OCI-LY1 (cell line): Measurements from ENCODE around the gene SMARCAD1.
A peak's percentile ranks its signal among the peaks of the same experiment; 100 is the strongest.

Experiments
- H2AFZ ChIP-seq: fragments of 200-600 bp; sonication (generic), shearing (Covaris generic); 2 replicates; pipeline ENCODE4 v1.6.0; 2014; ENCODE audit warnings: antibody characterized with exemption, mild to moderate bottlenecking, low read length
- H3F3A ChIP-seq: fragments of 200-600 bp; sonication (generic), shearing (Covaris generic); 2 replicates; pipeline ENCODE4 v1.6.0; 2014; ENCODE audit warnings: mild to moderate bottlenecking, antibody characterized with exemption, low read length, moderate library complexity; ENCODE audit not compliant: insufficient read depth
- H3K27ac ChIP-seq: fragments of 200-600 bp; sonication (generic); 2 replicates; pipeline ENCODE4 v1.5.1; 2014; ENCODE audit warnings: low read length, mixed run types, mild to moderate bottlenecking, low read depth; ENCODE audit not compliant: poor library complexity, severe bottlenecking
- H3K27me3 ChIP-seq: fragments of 200-600 bp; sonication (generic); 2 replicates; pipeline ENCODE4 v1.6.0; 2014; ENCODE audit warnings: antibody characterized with exemption, mild to moderate bottlenecking, low read length, moderate library complexity; ENCODE audit not compliant: insufficient read depth
- H3K36me3 ChIP-seq: fragments of 200-600 bp; sonication (generic); 2 replicates; pipeline ENCODE4 v1.6.1; 2014; ENCODE audit warnings: mild to moderate bottlenecking, antibody characterized with exemption, low read length, moderate library complexity, mixed read lengths; ENCODE audit not compliant: insufficient read depth
- H3K4me1 ChIP-seq: fragments of 200-600 bp; sonication (generic); 2 replicates; pipeline ENCODE4 v1.5.1; 2014; ENCODE audit warnings: mild to moderate bottlenecking, low read length, moderate library complexity; ENCODE audit not compliant: insufficient read depth, severe bottlenecking
- H3K4me2 ChIP-seq: fragments of 200-600 bp; sonication (generic), shearing (Covaris generic); 2 replicates; pipeline ENCODE4 v1.6.1; 2014; ENCODE audit warnings: low read length
- H3K4me3 ChIP-seq: fragments of 200-600 bp; sonication (generic); 2 replicates; pipeline ENCODE4 v1.5.1; 2014; ENCODE audit warnings: low read length, low read depth, mild to moderate bottlenecking, mixed read lengths; ENCODE audit not compliant: poor library complexity, severe bottlenecking
- H3K79me2 ChIP-seq: fragments of 200-600 bp; shearing (Covaris generic); 2 replicates; pipeline ENCODE4 v1.6.1; 2016; ENCODE audit warnings: mixed run types, low read length, mixed read lengths; ENCODE audit not compliant: insufficient read depth
- H3K9ac ChIP-seq: fragments of 200-600 bp; sonication (generic), shearing (Covaris generic); 2 replicates; pipeline ENCODE4 v1.6.1; 2014; ENCODE audit warnings: mild to moderate bottlenecking, low read length, mixed read lengths
- H3K9me2 ChIP-seq: fragments of 200-600 bp; sonication (generic), shearing (Covaris generic); 2 replicates; pipeline ENCODE4 v1.6.1; 2014; ENCODE audit warnings: low read depth, mild to moderate bottlenecking, low read length, mixed read lengths
- H3K9me3 ChIP-seq: fragments of 200-600 bp; shearing (Covaris generic); 2 replicates; pipeline ENCODE4 v1.6.1; 2014; ENCODE audit warnings: low read length, mixed read lengths
- H4K20me1 ChIP-seq: fragments of 200-600 bp; sonication (generic), shearing (Covaris generic); 2 replicates; pipeline ENCODE4 v1.6.0; 2016; ENCODE audit warnings: mild to moderate bottlenecking, low read length; ENCODE audit not compliant: insufficient read depth
- EZH2 ChIP-seq: fragments of 200-600 bp; sonication (generic), shearing (Covaris generic); IDR thresholded peaks from 2 replicates; pipeline ENCODE4 v1.8.0; 2017; ENCODE audit warnings: borderline replicate concordance, mixed run types, mild to moderate bottlenecking, antibody characterized with exemption, low read length, moderate library complexity, mixed read lengths
- TF ChIP-seq, protein P1 (sequence below): fragments of 200-600 bp; sonication (generic), shearing (Covaris generic); IDR thresholded peaks from 2 replicates; pipeline ENCODE4 v1.5.1; 2017; ENCODE audit warnings: mild to moderate bottlenecking, antibody characterized with exemption, low read length, moderate library complexity, mixed read lengths

The SMARCAD1 gene

DNA sequence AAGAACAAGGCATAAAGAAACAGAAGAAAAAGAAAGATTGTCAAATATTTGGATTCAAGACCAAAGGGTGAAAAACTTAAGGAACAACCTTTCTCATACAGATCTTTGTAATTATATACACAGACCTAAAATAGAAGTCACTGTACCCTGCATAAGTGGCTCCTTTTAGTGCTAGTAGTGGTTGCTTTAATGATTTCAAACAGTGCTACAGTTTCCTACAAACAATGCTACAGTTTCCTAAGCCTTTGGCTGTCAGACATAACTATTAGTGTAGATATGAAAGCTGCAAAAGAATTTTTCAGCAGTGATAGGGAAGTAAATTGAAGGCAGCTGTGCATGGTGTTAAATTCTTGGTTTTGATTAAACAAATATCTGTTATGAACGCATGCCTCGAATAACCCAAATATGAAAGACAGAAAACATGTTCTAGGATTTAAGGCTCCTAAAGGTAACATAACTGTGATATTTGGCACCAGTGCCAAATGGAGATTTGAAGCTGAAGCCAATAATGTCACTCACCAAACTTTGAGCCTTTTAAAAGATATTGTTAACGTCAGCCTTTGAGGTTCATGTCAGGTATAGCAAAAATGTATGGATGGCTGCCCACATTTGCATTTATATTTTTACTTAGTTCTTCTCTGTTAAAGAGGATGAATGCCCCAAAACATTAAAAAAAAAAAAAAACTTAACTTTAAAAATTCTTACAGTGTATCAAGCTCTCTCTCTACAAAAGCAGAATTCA, 36.6 kb downstream of the SMARCAD1 start:
- no peaks in the 10 kb centered on the region for H3K27me3 ChIP-seq
- H3K4me3 ChIP-seq = no peak overlapping the region
- no peak overlapping the region for H3K9ac ChIP-seq
- H3K36me3 ChIP-seq = peaks cover 68% of the 10 kb centered on the region
- no peak overlapping the region for H3K4me2 ChIP-seq
- H2AFZ ChIP-seq = no peak overlapping the region
- no peaks in the 10 kb centered on the region for H3K9me3 ChIP-seq
- H3K9me2 ChIP-seq = no peaks in the 10 kb centered on the region
- peak overlapping the region; percentile 29 for H3K27ac ChIP-seq
- TF ChIP-seq, protein P1, sequence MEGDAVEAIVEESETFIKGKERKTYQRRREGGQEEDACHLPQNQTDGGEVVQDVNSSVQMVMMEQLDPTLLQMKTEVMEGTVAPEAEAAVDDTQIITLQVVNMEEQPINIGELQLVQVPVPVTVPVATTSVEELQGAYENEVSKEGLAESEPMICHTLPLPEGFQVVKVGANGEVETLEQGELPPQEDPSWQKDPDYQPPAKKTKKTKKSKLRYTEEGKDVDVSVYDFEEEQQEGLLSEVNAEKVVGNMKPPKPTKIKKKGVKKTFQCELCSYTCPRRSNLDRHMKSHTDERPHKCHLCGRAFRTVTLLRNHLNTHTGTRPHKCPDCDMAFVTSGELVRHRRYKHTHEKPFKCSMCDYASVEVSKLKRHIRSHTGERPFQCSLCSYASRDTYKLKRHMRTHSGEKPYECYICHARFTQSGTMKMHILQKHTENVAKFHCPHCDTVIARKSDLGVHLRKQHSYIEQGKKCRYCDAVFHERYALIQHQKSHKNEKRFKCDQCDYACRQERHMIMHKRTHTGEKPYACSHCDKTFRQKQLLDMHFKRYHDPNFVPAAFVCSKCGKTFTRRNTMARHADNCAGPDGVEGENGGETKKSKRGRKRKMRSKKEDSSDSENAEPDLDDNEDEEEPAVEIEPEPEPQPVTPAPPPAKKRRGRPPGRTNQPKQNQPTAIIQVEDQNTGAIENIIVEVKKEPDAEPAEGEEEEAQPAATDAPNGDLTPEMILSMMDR = no peak
- no peak for TF ChIP-seq EZH2
- no peaks in the 10 kb centered on the region for H3K79me2 ChIP-seq
- H3F3A ChIP-seq = no peaks in the 10 kb centered on the region
- H4K20me1 ChIP-seq = no peaks in the 10 kb centered on the region
- peaks cover 15% of the 10 kb centered on the region for H3K4me1 ChIP-seq

DNA sequence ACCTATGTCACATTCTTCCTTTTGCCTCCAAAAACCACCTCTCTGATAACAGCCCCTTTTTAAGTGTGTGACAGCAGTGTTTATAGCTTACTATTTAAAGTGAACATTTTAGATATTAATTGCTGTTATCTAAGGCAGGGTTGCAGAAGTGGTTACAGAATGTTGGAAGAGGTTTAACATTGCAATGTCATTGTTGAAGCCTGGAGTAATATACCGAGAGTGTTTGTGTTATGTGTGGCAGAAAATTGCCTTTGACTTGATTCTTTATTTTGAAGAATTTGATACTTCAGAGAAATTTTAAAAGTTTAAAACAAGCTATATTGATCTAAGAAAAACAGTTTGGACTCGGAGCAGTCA, 37.1 kb downstream of the SMARCAD1 start:
- Histone ChIP-seq H3K27me3 (no peaks in the 10 kb centered on the region), H3F3A (no peaks in the 10 kb centered on the region), H3K9me2 (no peaks in the 10 kb centered on the region), H3K36me3 (peaks cover 68% of the 10 kb centered on the region), H3K9ac (no peak overlapping the region), H3K4me1 (peaks cover 15% of the 10 kb centered on the region), H3K79me2 (no peaks in the 10 kb centered on the region), H3K4me2 (no peak overlapping the region), H3K27ac (no peak overlapping the region), H3K9me3 (no peaks in the 10 kb centered on the region), H2AFZ (no peak overlapping the region), H3K4me3 (no peak overlapping the region), H4K20me1 (no peaks in the 10 kb centered on the region)
- no peak for TF ChIP-seq EZH2
- TF ChIP-seq, protein P1 = no peak

DNA sequence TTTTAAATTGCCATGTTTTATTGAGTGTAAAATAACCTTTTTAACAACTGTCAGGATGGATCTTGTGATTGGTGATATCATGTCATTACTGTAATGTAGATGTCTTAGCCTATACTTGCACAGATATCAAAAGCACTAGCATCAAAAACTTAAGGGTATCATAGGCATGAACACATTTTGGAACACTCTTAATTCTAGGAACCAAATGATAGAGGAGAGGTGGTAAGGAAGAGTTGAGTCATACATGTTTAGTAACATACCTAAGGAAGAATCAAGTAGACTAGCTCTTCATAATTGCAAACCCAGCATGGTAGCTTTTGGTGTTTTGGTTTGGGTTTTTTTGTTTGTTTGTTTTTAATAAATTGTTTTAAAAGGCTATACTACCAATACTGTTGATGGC, 43.4 kb downstream of the SMARCAD1 start:
- Histone ChIP-seq H3F3A (no peaks in the 10 kb centered on the region), H3K4me3 (no peak overlapping the region), H3K9me2 (no peaks in the 10 kb centered on the region), H3K36me3 (peaks cover 57% of the 10 kb centered on the region; the same call in 1 of the 2 replicates), H3K79me2 (no peaks in the 10 kb centered on the region), H3K9me3 (no peaks in the 10 kb centered on the region), H4K20me1 (no peaks in the 10 kb centered on the region), H3K9ac (no peak overlapping the region), H2AFZ (no peak overlapping the region), H3K4me1 (no peaks in the 10 kb centered on the region), H3K27me3 (no peaks in the 10 kb centered on the region), H3K4me2 (no peak overlapping the region), H3K27ac (no peak overlapping the region)
- TF ChIP-seq EZH2 = no peak

DNA sequence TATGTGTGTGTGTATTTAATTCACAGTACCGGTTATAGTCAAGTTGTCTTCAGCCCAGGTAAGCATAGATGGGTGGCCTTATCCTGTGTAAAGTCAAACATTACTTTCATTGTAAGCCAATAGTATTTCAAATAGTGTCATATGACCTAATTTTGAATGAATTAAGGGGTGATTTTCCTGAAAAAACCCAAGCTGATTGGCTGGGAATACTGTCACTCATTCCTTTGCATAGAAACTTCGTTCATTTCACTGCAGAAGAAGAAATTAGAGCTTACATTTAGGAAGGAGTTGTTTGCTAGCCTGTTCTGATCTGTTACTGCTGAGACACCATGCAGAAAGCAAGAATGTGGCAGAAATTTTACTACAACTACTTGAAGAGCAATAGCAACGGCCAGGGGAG, 45.4 kb downstream of the SMARCAD1 start:
- H3K27ac ChIP-seq = no peak overlapping the region
- H3K9ac ChIP-seq = no peak overlapping the region
- H3K4me3 ChIP-seq = no peak overlapping the region
- H3K9me2 ChIP-seq = no peaks in the 10 kb centered on the region
- H4K20me1 ChIP-seq = no peaks in the 10 kb centered on the region
- H3K4me2 ChIP-seq = no peak overlapping the region
- H3K36me3 ChIP-seq = peaks cover 51% of the 10 kb centered on the region; the same call in 1 of the 2 replicates
- no peak overlapping the region for H2AFZ ChIP-seq
- TF ChIP-seq, protein P1 = no peak
- no peak for TF ChIP-seq EZH2
- H3K4me1 ChIP-seq = no peaks in the 10 kb centered on the region
- no peaks in the 10 kb centered on the region for H3K79me2 ChIP-seq
- no peaks in the 10 kb centered on the region for H3K9me3 ChIP-seq
- no peaks in the 10 kb centered on the region for H3F3A ChIP-seq
- H3K27me3 ChIP-seq = no peaks in the 10 kb centered on the region
